IPS DF 6.9 (cell line): ENCODE results near the gene OOSP4B.
"Not testable (repeated sequence)": the region's sequence is repeated elsewhere in the genome, so short reads cannot be mapped to it uniquely, and the experiment has no call there.

Source experiments
- DNase-seq: peaks from one replicate; pipeline ENCODE4 v3.0.0-alpha.2; 2013; ENCODE audit warnings: low read depth, low spot score
- H3K27ac ChIP-seq: one replicate; pipeline ENCODE4 v1.5.1; 2013; ENCODE audit warnings: low read length, control low read depth
- H3K27me3 ChIP-seq: 2 replicates; pipeline ENCODE4 v1.6.1; 2013; ENCODE audit warnings: mild to moderate bottlenecking, low read length; ENCODE audit not compliant: control insufficient read depth, insufficient read depth
- H3K36me3 ChIP-seq: 2 replicates; pipeline ENCODE4 v1.6.1; 2013; ENCODE audit warnings: low read length; ENCODE audit not compliant: control insufficient read depth, insufficient read depth
- H3K4me1 ChIP-seq: 2 replicates; pipeline ENCODE4 v1.6.1; 2013; ENCODE audit warnings: low read length; ENCODE audit not compliant: control insufficient read depth, insufficient read depth
- H3K4me3 ChIP-seq: 2 replicates; pipeline ENCODE4 v1.5.1; 2013; ENCODE audit warnings: mild to moderate bottlenecking, low read length
- H3K9me3 ChIP-seq: 2 replicates; pipeline ENCODE4 v1.6.1; 2013; ENCODE audit warnings: low read length, inconsistent platforms; ENCODE audit not compliant: control insufficient read depth, insufficient read depth
- WGBS: extraction: QIAGEN DNeasy Blood & Tissue Kit; methylation state at CpG from one replicate; pipeline ENCODE4 v1.1.7; 2013; ENCODE audit warnings: mixed read lengths, missing lambda C conversion rate; ENCODE audit not compliant: insufficient read length, insufficient coverage; 5-methylcytosine and 5-hydroxymethylcytosine counted together

Gene OOSP4B

DNA sequence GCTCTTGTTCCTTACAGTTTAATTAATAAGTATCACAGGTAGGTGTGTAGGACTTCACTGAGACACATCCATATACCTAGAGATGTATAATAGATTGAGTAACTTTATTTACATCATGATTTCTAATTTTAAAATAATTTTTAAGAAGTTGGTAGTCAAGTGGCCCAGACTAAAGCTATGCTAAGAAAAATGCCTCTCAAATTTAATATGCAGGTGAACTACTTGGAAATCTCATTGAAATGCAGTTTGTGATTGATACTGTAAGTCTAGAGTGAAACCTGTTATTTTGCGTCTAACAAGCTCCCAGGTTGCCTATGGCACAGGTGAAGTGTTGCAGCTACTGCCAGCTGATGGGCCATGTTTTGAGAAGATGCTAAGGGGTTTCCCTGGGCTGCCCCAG lies at the start of gene OOSP4B:
TSS of gene OOSP4B (plus strand) at position 301 of the 400 bp plus-strand sequence.
- WGBS: no CpG with 5 or more reads among the region's 1 CpG
- no peak for DNase-seq

DNA sequence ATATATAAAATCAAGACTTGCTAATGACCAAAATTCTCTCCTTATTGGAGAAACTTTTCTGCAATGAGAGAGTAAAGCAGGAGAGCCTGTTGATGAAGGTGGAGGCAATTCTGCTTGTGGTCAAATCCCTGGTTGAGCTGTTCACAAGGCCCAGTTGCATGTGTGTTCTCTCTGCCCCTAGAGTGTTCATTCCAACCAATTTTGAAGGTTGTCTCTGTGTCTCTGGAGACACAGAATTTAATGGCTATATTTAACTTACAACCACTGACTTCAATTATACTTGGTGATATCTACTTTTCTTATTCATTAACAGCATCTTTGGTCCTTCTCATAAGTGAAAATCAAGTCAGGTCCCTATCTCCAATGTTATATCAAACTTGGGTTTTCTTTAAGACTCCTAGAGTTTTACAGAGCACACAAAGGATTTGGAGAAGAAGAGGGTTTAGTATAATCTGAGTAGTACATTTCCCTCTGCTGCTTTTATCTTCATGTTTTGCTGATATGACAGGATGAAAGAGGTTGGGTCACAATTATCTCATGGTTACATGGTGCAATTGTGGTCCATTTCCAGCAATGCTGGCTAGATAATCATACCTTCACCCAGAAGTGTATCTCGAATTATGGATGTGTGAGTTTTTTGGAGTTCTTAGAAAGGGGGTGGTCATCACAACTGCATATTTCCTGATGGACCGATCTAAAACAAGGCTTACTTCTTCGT lies 49.1 kb upstream of the OOSP4B start:
- H3K4me3 ChIP-seq: no peak overlapping the region
- H3K36me3 ChIP-seq: no peaks in the 10 kb centered on the region
- H3K4me1 ChIP-seq: no peaks in the 10 kb centered on the region
- no CpG with 5 or more reads among the region's 3 CpGs for WGBS
- H3K27ac ChIP-seq: no peak overlapping the region
- H3K27me3 ChIP-seq: no peaks in the 10 kb centered on the region
- no peaks in the 10 kb centered on the region for H3K9me3 ChIP-seq
- DNase-seq: no peak

More for the DNA sequence above, at the start of gene OOSP4B:
- Histone ChIP-seq H3K9me3 (no peaks in the 10 kb centered on the region), H3K4me1 (no peaks in the 10 kb centered on the region), H3K4me3 (no peak within 1 kb of the TSS), H3K27ac (no peak within 1 kb of the TSS), H3K36me3 (no peaks in the 10 kb centered on the region), H3K27me3 (no peaks in the 10 kb centered on the region)

DNA sequence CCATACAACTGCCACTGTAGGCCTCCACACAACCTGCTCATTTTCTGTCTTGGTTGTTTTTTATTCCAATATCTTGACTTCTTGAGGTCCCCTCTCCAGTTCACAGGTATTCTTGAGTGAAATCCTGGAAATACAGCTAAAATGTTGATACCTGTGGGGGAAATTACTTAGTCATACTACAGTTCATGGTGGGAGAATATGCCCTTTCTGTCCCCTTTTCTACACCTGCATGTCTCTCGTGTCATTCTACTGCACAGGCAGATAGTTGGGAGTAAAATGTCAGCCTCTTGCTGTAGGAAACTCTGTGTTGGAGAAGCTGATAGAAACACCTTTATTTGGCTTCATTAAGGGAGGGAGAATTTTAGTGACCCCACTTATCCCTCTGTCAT lies 48.6 kb upstream of the OOSP4B start:
- Histone ChIP-seq H3K36me3 (no peaks in the 10 kb centered on the region), H3K4me3 (no peak overlapping the region), H3K27ac (no peak overlapping the region), H3K9me3 (no peaks in the 10 kb centered on the region), H3K27me3 (no peaks in the 10 kb centered on the region), H3K4me1 (no peaks in the 10 kb centered on the region)
- no peak for DNase-seq
- no CpG with 5 or more reads among the region's 1 CpG for WGBS

DNA sequence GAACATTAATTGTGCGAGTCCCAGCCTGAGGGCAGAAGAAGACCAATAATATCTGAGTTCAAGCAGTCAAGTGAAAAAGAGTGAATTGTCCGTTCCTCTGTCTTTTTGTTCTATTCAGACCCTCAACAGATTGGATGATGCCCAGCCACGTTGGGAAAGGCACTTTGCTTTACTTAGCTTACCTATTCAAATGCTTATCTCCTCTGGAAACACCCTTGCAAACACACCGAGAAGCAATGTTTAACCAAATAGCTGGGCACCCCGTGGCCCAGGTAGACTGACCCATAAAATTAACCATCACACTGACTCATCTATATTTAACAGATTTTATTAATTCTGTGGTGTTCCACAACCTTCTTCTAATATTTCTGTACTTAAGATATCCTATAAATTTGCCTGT lies 43.9 kb upstream of the OOSP4B start:
- H3K4me1 ChIP-seq: no peaks in the 10 kb centered on the region
- DNase-seq: no peak
- H3K27me3 ChIP-seq: no peaks in the 10 kb centered on the region
- WGBS: no CpG with 5 or more reads among the region's 5 CpGs
- no peaks in the 10 kb centered on the region for H3K36me3 ChIP-seq
- no peak overlapping the region for H3K4me3 ChIP-seq
- H3K27ac ChIP-seq: no peak overlapping the region
- H3K9me3 ChIP-seq: no peaks in the 10 kb centered on the region

DNA sequence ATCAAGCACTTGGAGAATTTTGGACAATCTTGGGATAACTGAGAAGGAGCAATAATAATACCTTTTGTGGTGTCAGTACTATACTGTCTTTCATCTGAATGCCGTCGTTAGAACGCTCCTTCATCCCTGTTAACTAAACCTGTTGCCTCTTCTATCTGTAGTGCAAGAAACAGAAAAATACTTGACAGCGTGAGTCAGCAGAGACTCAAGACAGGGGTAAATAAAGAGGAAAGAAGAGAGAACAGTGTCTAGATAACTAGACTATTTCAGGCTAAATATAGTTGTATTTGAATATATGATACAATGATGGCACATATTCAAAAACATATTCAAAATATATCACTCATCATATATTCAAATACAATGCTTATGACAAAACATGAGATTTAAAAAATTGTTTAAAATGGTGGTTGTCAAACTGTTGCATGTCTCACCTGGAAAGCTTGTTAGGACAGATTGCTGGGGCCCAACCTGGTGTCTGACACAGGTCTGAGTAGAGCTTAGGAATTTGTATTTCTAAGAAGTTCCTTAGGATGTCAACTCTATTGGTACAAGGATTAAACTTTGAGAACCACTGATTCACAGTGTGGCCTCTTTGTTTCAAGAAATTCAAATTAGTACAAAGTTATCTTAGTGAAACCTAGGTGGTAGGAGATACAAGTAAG lies 35.7 kb upstream of the OOSP4B start:
- H3K4me3 ChIP-seq: no peak overlapping the region
- H3K27me3 ChIP-seq: no peaks in the 10 kb centered on the region
- no peaks in the 10 kb centered on the region for H3K4me1 ChIP-seq
- H3K9me3 ChIP-seq: no peaks in the 10 kb centered on the region
- no peak overlapping the region for H3K27ac ChIP-seq
- WGBS: no CpG with 5 or more reads among the region's 4 CpGs
- H3K36me3 ChIP-seq: no peaks in the 10 kb centered on the region
- no peak for DNase-seq

DNA sequence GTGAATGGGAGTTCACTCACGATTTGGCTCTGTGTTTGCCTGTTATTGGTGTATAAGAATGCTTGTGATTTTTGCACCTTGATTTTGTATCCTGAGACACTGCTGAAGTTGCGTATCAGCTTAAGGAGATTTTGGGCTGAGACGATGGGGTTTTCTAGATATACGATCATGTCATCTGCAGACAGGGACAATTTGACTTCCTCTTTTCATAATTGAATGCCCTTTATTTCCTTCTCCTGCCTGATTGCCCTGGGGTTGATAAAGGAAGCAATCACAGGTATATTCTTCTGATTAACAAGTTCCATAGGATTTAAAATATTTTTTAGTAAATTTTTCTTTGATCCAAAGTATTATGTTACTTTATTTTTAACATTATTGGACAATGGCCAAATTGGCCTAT lies 34.9 kb upstream of the OOSP4B start:
- not testable (repeated sequence) for H3K27ac ChIP-seq, H3K4me1 ChIP-seq, H3K36me3 ChIP-seq, H3K9me3 ChIP-seq, H3K4me3 ChIP-seq, H3K27me3 ChIP-seq, DNase-seq
- WGBS: no CpG with 5 or more reads among the region's 4 CpGs

DNA sequence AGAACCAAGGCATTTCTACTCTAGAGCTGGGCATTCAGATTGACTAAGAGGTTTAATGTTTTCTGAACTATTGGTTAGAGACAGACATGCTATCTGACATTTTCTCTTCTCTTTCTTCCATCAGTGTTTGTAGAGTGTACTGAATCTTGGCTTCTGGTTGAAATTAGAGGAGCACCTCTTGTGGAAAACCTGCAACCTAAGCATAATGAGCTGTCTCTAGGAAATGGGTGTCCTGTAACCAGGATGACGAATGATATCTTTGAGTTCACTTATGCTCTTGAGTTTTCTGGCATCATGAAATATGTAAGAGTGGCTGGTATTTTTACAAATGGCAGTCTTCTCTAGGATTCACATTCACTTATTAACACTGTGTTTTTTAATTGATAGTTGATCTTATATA lies 33.8 kb upstream of the OOSP4B start:
- H3K36me3 ChIP-seq: no peaks in the 10 kb centered on the region
- no peak overlapping the region for H3K27ac ChIP-seq
- no peaks in the 10 kb centered on the region for H3K9me3 ChIP-seq
- H3K27me3 ChIP-seq: no peaks in the 10 kb centered on the region
- no CpG with 5 or more reads among the region's 1 CpG for WGBS
- no peak overlapping the region for H3K4me3 ChIP-seq
- no peaks in the 10 kb centered on the region for H3K4me1 ChIP-seq
- no peak for DNase-seq

DNA sequence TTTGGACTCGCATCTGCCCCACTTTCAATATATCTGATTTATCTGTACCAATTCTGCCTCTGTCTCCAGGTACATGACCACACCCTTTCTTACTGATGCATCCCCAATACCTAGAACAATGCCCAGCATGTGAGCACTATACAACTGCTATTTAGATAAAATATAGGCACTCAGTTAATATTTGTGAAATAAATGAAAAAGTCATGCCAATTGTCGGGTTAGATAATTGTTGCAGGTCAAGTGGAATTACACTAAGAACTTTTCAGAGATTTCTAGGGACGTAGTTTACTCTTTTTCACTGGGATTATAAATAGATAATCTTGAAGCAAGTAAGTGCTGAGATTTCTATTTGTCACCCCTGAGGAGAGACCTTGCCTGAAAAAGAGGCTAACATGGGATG lies 32.6 kb upstream of the OOSP4B start:
- DNase-seq: no peak
- Histone ChIP-seq H3K27ac (no peak overlapping the region), H3K9me3 (no peaks in the 10 kb centered on the region), H3K36me3 (no peaks in the 10 kb centered on the region), H3K4me3 (no peak overlapping the region), H3K27me3 (no peaks in the 10 kb centered on the region), H3K4me1 (no peaks in the 10 kb centered on the region)
- WGBS: no CpG with 5 or more reads among the region's 3 CpGs

DNA sequence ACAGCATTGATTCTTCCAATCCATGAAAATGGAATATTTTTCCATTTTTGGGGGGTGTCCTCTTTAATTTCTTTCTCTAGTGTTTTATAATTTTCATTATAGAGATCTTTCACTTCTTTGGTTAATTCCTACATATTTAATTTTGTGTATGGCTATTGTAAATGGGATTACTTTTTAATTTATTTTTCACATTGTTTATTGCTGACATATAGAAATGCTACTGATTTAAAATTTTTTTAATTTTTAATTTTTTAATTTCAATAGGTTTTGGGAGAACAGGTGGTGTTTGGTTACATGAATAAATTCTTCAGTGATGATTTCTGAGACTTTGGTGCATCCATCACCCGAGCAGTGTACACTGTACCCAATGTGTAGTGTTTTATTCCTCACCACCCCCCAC lies 26.6 kb upstream of the OOSP4B start:
- no CpG with 5 or more reads among the region's 1 CpG for WGBS
- H3K36me3 ChIP-seq: no peaks in the 10 kb centered on the region

DNA sequence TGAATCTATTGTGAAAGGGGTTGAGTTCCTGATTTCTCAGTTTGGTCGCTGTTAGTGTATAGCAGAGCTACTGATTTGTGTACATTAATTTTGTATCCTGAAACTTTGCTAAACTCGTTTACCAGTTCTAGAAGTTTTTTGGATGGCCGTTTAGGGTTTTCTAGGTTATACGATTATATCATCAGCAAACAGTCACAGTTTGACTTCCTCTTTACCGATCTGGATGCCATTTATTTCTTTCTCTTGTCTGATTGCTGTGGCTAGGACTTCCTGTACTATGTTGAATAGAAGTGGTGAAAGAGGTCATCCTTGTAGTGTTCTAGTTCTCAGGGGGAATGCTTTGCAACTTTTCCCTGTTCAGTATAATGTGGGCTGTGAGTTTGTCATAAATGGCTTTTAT lies 24.6 kb upstream of the OOSP4B start:
- Histone ChIP-seq H3K4me1 (no peaks in the 10 kb centered on the region), H3K9me3 (no peaks in the 10 kb centered on the region), H3K27ac (no peak overlapping the region), H3K36me3 (no peaks in the 10 kb centered on the region), H3K4me3 (no peak overlapping the region), H3K27me3 (no peaks in the 10 kb centered on the region)
- DNase-seq: no peak
- WGBS: no CpG with 5 or more reads among the region's 5 CpGs

More for the DNA sequence above, 26.6 kb upstream of the OOSP4B start:
- H3K4me1 ChIP-seq: no peaks in the 10 kb centered on the region
- DNase-seq: no peak
- H3K27me3 ChIP-seq: no peaks in the 10 kb centered on the region
- H3K27ac ChIP-seq: no peak overlapping the region
- no peak overlapping the region for H3K4me3 ChIP-seq
- no peaks in the 10 kb centered on the region for H3K9me3 ChIP-seq

DNA sequence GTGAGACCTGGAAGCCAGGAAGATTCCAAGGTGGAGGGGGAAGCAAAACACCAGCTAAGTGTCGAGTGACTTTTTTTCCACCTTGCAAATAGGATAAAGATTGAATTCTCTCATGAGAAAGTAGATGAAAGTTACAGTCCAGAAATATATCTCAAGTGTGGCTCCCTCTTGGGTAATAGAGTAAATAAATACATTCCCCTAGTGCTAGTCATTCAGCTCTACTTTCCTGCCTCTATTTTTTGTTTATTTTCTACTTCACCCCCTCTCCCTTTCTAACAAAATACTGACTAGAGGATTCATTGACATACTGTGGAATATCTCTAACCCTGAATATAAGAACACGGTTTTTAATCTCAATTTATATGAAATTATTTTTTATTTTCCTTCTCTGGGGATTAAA lies 19.2 kb upstream of the OOSP4B start:
- H3K36me3 ChIP-seq: no peaks in the 10 kb centered on the region
- H3K4me3 ChIP-seq: no peak overlapping the region
- no peak overlapping the region for H3K27ac ChIP-seq
- H3K27me3 ChIP-seq: no peaks in the 10 kb centered on the region
- DNase-seq: no peak
- no peaks in the 10 kb centered on the region for H3K4me1 ChIP-seq
- no peaks in the 10 kb centered on the region for H3K9me3 ChIP-seq
- no CpG with 5 or more reads among the region's 2 CpGs for WGBS
